ENCODE data around the gene NAA60.
"Not testable (repeated sequence)": the region's sequence is repeated elsewhere in the genome, so short reads cannot be mapped to it uniquely, and the experiment has no call there.

The NAA60 gene

GRCh38 chr16:3525951-3526350 is 82.5 kb downstream of the NAA60 start:
- DNase-seq = no peak
- Histone ChIP-seq H3K4me3 (ENCODE audit: low read depth, low read length) (no peak overlapping the region), H3K9me3 (no peaks in the 10 kb centered on the region), H3K36me3 (peaks cover 41% of the 10 kb centered on the region), H3K27me3 (no peaks in the 10 kb centered on the region), H3K4me1 (no peaks in the 10 kb centered on the region)
- TF ChIP-seq, protein P1, sequence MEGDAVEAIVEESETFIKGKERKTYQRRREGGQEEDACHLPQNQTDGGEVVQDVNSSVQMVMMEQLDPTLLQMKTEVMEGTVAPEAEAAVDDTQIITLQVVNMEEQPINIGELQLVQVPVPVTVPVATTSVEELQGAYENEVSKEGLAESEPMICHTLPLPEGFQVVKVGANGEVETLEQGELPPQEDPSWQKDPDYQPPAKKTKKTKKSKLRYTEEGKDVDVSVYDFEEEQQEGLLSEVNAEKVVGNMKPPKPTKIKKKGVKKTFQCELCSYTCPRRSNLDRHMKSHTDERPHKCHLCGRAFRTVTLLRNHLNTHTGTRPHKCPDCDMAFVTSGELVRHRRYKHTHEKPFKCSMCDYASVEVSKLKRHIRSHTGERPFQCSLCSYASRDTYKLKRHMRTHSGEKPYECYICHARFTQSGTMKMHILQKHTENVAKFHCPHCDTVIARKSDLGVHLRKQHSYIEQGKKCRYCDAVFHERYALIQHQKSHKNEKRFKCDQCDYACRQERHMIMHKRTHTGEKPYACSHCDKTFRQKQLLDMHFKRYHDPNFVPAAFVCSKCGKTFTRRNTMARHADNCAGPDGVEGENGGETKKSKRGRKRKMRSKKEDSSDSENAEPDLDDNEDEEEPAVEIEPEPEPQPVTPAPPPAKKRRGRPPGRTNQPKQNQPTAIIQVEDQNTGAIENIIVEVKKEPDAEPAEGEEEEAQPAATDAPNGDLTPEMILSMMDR (IDR thresholded peaks at IDR 0.05; ENCODE audit: low read depth, low read length) = no peak

DNA sequence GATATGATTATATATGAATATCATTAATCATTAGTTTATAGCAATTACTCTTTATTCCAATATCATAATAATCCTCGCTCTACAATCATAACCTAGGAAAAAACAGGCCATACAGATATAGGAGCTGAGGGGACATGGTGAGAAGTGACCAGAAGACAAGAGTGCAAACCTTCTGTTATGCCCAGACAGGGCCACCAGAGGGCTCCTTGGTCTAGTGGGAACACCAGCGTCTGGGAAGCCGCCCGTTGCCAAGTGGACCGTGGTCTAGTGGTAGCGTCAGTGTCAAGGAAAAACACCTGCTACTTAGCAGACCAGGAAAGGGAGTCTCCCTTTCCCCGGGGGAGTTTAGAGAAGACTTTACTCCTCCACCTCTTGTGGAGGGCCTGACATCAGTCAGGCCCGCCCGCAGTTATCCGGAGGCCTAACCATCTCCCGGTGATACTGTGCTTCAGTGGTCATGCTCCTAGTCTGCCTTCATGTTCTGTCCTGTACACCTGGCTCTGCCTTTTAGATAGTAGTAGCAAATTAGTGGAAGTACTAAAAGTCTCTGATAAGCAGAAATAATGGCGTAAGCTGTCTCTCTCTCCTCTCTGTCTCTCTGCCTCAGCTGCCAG is 83.8 kb downstream of the NAA60 start:
- not testable (repeated sequence) for H3K4me3 ChIP-seq (ENCODE audit: low read depth, low read length); H3K27me3 ChIP-seq; H3K4me1 ChIP-seq; H3K9me3 ChIP-seq
- peaks cover 44% of the 10 kb centered on the region for H3K36me3 ChIP-seq
- TF ChIP-seq, protein P1 (IDR thresholded peaks at IDR 0.05; ENCODE audit: low read depth, low read length) = peak; percentile 74
- peak; percentile 89 for DNase-seq

DNA sequence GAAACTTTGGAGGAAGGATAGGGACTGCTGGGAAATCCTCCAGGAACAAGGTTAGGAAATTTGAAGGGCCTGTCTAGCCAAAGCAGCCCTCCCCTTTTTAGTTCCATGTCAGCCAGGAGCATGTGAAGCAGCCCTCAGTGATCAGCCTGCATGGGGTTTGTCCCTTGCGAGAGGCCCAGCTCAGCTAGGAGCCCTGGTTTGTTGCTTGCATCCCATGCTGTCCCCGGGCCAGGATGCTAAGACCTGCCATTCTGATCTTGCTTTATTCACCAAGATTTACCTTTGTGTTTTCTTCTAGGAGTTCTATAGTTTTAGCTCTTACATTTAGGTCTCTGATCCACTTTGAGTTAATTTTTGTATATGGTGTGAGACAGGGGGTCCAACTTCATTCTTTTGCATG is 84.9 kb downstream of the NAA60 start:
- TF ChIP-seq, protein P1 (IDR thresholded peaks at IDR 0.05; ENCODE audit: low read depth, low read length) = no peak
- Histone ChIP-seq H3K27me3 (no peaks in the 10 kb centered on the region), H3K36me3 (peaks cover 37% of the 10 kb centered on the region), H3K4me1 (no peaks in the 10 kb centered on the region), H3K9me3 (no peaks in the 10 kb centered on the region), H3K4me3 (ENCODE audit: low read depth, low read length) (no peak overlapping the region)
- no peak for DNase-seq

GRCh38 chr16:3529175-3529574 is 85.7 kb downstream of the NAA60 start:
- DNase-seq = no peak
- H3K4me3 ChIP-seq (ENCODE audit: low read depth, low read length) = no peak overlapping the region
- H3K36me3 ChIP-seq = peaks cover 31% of the 10 kb centered on the region
- TF ChIP-seq, protein P1 (IDR thresholded peaks at IDR 0.05; ENCODE audit: low read depth, low read length) = no peak
- H3K27me3 ChIP-seq = no peaks in the 10 kb centered on the region
- H3K4me1 ChIP-seq = no peaks in the 10 kb centered on the region
- no peaks in the 10 kb centered on the region for H3K9me3 ChIP-seq

GRCh38 chr16:3530371-3530914 is 87.0 kb downstream of the NAA60 start:
- no peak for DNase-seq
- peaks cover 28% of the 10 kb centered on the region for H3K36me3 ChIP-seq
- no peak overlapping the region for H3K4me3 ChIP-seq (ENCODE audit: low read depth, low read length)

DNA sequence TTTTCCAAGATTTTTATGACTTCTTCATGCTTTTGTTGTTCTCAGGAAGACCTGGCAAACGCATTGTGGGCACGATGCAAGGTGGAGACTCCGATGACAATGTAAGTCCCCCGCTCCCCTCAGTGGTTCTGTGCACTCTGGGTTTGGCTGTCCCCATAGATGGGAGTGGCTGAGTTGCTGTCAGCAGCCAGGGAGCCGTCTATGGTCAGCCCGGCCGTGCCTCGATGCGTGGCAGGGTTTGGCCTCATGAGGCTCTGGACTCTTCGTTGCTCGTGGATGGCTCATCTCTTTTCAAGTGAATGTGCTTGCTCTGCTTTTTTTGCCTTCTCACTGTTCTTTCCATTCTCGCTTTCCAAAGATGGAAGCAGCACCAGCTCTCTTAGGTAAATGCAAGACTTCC is 89.3 kb downstream of the NAA60 start:
- no peaks in the 10 kb centered on the region for H3K4me1 ChIP-seq
- TF ChIP-seq, protein P1 (IDR thresholded peaks at IDR 0.05; ENCODE audit: low read depth, low read length) = no peak
- no peaks in the 10 kb centered on the region for H3K9me3 ChIP-seq
- H3K4me3 ChIP-seq (ENCODE audit: low read depth, low read length) = no peak overlapping the region
- H3K36me3 ChIP-seq = peaks cover 28% of the 10 kb centered on the region
- no peaks in the 10 kb centered on the region for H3K27me3 ChIP-seq
- no peak for DNase-seq

More at GRCh38 chr16:3530371-3530914, 87.0 kb downstream of the NAA60 start:
- Histone ChIP-seq H3K9me3 (no peaks in the 10 kb centered on the region), H3K4me1 (no peaks in the 10 kb centered on the region), H3K27me3 (no peaks in the 10 kb centered on the region)
- TF ChIP-seq, protein P1 (IDR thresholded peaks at IDR 0.05; ENCODE audit: low read depth, low read length) = no peak
